Stimulated activated CD4-positive, alpha-beta T cell treated with anti-CD3 and anti-CD28 coated beads, Interleukin-1b, Interleukin-23, amount 100 ng/mL, for 1 hour (primary cell): ENCODE data around the gene ATE1.
"Not testable (repeated sequence)": the region's sequence is repeated elsewhere in the genome, so short reads cannot be mapped to it uniquely, and the experiment has no call there.

Experiments
- DNase-seq, 2 donors: peaks; one replicate each; pipeline ENCODE4 v3.0.0-alpha.2; 2020; ENCODE audit warnings: low read depth in 2 of 2

ATE1 gene

DNA sequence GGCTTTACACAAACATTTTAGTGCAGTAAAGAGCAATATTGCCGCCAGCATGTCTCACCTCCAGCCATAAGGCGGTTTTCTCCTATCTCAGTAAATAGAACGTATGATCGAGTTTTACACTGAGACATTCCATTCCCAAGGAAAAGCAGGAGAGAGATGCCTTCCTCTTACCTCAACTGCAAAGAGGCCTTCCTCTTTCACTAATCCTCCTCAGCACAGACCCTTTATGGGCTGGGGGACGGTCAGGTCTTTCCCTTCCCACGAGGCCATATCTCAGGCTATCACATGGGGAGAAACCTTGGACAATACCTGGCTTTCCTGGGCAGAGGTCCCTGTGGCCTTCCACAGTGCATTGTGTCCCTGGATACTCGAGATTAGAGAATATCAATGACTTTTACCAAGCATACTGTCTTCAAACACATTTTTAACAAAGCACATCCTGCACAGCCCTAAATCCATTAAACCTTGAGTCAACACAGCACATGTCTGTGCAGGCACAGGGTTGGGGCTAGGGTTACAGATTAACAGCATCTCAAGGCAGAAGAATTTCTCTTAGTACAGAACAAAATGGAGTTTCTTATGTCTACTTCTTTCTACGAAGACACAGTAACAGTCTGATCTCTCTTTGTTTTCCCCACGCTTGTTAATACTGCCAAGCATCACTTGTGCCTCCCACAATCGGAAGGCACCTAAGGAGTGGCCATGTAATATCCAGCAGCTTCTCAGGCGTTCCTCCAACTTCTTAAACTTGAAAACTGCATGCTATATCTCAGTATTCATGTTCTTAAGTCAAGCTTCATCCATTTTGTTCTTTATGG, 2.6 kb upstream of the ATE1 start:
- DNase-seq, result not testable (repeated sequence)

GRCh38 chr10:121929585-121930267, 1.9 kb upstream of the ATE1 start:
- DNase-seq, result not testable (repeated sequence)

GRCh38 chr10:121928528-121928884, 675 bp upstream of the ATE1 start:
- DNase-seq, result peak in 1 of 2 donors; percentile 32

- peak in 1 of 2 donors; percentile 1 for DNase-seq
Observed at GRCh38 chr10:121927318-121927840, 452 bp downstream of the ATE1 start.

DNA sequence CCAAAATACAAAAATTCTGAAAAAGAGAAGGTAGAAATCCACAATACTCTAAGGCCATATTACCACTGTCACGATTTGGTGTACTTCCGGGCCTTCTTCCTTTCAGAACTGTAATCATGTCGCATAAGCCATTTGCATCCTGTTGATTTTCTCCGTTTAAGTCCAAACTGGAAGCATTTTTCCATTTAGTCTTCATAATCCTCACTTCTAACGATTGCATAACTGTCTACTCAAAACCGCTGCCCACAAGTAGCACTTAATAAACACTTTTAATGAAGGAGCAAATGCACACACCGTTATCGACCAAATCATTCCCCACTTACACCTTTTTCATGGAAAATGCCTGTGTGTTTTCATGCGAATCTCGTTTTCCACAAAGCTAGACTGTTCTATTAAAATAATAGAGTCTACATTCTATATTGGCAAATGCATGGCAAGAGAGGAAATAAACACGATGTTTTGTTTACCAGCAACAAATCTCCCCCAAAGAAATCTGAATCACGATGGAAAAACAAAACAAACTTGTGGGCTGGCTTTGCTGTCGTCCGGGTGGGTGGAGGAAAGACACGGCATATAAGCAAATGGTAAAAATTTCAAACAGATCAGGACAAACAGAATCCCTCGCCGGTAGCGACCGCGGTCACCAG, 1.0 kb downstream of the ATE1 start:
- no peak for DNase-seq

DNA sequence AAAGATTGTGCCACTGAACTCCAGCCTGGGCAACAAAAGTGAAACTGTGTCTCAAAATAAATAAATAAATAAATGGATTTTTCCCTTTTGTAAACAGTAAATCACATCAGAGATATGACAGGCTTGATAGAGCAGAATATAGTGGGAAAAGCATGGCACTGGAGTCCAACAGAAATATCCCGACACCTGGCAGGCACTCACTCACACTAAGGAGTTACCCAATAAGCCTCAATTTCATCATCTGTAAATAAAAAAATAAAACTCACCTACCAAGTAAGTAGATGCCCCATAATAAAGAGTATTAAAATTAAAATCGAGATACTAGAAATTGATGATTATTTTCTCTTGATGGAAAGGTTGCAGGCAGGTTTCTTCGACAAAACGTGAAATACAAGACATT, 1.7 kb downstream of the ATE1 start:
- no peak for DNase-seq

DNA sequence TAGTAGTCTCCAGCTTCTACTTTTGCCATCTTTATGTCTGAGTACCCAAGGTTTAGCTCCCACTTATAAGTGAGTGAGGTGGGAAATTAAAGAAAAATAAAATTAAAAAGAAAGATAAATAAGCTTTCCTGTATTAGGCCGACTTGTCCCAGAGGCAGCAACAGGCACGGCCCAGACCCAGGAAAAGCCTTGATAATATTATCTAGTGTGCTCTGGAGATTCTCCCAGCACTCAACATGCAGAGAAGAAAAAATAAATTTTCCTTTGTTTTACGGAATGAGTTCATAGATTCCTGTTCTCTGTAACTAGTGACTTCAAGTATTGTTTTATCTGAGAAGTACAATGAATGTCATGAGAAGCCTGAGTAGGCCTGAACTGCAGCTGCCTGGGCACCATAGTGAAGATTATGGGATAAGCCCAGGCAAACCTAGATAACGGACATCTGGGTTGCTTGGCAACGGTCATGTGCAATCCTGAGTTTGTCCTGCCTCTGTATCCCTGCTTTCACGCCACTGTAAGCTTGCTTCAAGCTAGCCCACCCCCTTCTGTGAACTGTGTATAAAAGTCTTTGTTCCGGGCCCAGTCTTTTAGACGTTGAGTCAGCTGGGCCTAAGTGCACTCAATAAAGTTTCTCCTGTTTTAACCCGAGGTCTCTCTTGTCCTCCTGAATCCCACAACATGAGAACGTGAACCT, 6.4 kb downstream of the ATE1 start:
- DNase-seq, result no peak

GRCh38 chr10:121919666-121920065, 8.2 kb downstream of the ATE1 start:
- DNase-seq, result no peak

DNA sequence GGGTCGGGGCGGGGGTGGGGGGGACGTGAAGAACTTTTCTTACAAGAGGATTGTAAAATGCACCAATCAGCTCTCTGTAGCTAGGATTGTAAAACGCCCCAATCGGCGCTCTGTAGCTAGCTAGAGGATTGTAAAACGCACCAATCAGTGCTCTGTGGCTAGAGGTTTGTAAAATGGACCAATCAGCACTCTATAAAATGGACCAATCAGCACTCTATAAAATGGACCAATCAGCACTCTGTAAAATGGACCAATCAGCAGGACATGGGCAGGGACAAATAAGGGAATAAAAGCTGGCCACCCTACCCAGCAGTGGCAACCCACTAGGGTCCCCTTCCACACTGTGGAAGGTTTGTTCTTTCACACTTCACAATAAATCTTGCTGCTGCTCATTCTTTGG, 9.0 kb downstream of the ATE1 start:
- not testable (repeated sequence) for DNase-seq

DNA sequence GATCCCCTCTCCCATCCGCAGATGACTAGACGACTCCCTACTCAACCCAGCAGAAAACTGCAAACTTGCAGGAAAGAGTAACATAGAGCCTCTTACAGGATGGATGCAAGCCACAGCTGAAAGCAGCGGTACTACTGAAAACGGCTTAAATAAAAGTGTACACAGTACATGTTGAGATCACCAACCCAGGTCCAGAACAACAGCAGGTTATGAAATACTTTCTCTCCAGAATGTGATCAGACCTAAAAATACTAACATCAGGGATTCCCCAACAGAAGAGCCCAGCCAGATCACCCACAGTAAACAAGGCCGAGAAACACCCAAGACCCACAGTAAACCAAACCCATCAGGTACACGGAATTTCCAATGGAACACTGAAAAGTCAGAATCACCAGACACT, 13.2 kb downstream of the ATE1 start:
- no peak for DNase-seq

GRCh38 chr10:121911421-121911697, 16.5 kb downstream of the ATE1 start:
- DNase-seq, result no peak

- no peak for DNase-seq
Observed at GRCh38 chr10:121910673-121911420, 17.0 kb downstream of the ATE1 start.

DNA sequence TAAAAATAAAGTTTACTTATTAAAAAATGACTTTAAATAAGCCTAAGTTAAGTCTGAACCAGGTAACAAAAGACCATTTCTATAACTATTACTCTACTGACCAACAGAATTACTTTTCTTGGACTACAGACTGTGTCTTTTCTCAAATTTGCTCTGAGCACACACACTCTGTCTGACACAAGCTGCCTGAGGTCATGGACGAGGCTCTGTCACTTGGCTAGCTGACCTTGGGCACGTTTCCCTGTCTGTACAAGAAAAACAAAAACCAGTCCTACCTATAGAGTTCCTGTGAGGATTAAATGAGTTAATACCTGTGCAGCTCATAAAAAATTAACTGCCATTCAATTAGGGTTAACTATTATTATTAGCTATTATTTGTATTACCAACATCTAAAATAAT, 22.9 kb downstream of the ATE1 start:
- DNase-seq, result no peak

DNA sequence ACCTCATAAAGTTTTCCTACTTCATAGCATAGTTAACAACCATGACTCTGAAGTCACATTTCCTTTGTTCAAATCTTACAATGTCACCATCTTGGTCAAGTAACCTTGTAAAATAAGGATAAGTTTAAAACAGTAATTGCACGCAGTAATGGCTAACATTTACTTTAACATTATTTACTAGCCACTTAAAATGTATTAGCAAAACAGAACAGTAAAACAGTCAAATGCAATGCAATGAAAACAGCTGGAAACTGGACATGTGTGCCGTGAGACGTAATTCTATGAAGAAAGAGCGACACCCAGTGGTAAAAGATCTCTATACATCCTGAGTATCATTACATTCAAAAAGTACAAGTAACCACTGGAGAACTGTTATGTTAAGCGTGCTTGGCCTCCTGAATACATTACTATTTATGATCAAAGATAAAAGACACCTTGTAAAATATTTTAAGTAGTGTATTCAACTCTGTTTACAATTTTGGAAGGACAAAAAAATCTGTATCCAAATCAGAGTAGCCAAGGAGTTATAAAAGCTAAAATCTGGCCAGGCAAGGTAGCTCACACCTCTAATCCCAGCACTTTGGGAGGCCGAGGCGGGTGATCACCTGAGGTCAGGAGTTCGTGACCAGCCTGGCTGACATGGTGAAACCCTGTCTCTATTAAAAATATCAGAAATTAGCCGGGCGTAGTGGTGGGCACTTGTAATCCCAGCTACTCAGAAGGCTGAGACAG, 27.2 kb downstream of the ATE1 start:
- DNase-seq, result no peak

DNA sequence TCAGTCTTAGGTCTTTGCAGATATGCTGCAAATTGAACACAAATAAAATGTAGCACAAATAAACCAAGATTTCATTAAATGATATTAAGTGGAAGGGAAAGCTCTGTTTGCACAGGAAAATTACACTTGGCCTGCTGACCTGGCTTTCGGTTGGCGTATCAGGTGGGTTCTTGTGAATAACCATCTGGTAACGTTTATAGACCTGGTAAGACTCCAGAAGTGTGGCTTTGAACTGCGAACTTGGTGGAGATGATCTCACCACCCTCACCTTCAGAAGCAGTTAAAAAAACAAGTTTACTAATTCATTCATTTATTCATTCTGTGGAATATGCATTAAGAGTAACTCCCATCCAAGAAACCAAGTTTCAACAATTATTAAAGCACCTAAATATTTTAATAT, 28.1 kb downstream of the ATE1 start:
- no peak for DNase-seq

DNA sequence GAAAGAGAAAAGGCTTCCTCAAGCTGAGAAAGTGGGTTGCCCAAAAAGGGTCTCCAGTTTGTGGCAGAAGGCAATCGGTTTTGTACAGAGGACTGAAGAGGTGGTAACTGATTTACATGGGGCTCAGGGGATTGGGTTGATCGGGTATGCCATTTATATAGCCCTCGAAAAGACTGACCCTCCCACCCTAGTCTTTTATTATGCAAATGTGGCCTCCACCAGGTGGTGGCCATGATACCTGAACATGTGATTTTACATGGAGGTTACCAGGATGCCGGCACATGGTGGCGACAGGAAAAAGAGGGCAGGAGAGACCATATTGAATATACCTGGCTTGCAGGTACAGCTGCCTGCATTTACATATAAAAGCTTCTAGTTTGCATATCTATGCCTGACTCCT, 36.7 kb downstream of the ATE1 start:
- no peak for DNase-seq

- DNase-seq, result no peak
Observed at GRCh38 chr10:121889212-121889611, 38.6 kb downstream of the ATE1 start.

DNA sequence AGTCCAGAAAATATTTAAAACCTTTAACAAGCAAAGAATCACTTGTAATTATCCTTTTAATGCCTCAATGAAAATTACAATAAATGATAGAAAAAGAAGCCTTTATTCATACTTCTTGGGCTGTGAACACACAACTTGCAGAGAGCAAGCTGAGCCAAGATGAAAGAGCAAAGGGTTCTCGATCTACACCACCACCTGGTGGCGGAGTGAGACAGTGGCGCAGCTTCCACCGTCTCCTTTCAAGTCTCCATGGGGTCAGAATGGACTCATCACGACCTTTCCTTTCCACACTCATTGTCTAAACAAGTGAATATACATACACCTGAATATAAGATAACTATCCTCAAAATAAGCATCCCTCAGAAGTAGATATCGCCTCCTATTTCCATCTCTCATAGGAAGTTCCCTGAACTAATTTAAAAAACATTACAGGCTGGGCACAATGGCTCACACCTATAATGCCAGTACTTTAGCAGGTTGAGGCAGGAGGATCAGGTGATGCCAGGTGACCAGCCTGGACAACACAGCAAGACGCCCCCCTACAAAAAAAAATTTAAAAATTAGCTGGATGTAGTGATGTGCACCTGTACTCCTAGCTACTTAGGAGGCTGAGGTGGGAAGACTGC, 40.7 kb downstream of the ATE1 start:
- DNase-seq, result peak in 1 of 2 donors; percentile 21

GRCh38 chr10:121886181-121886580, 41.6 kb downstream of the ATE1 start:
- no peak for DNase-seq

GRCh38 chr10:121880895-121881294, 46.9 kb downstream of the ATE1 start:
- no peak for DNase-seq
